Measurements from ENCODE around the gene GSTM2.
A peak's percentile ranks its signal among the peaks of the same experiment; 100 is the strongest.
"Not testable (repeated sequence)": the region's sequence is repeated elsewhere in the genome, so short reads cannot be mapped to it uniquely, and the experiment has no call there.

GSTM2 gene

GRCh38 chr1:109685399-109685798, 17.5 kb downstream of the GSTM2 start:
- not testable (repeated sequence) for DNase-seq

- not testable (repeated sequence) for DNase-seq
Measured at GRCh38 chr1:109685890-109686289, 18.0 kb downstream of the GSTM2 start.

- not testable (repeated sequence) for DNase-seq
Measured at GRCh38 chr1:109687109-109687508, 19.3 kb downstream of the GSTM2 start.

- DNase-seq: peak; percentile 76 to 92
Measured at GRCh38 chr1:109687641-109688499, 20.0 kb downstream of the GSTM2 start, which contains the start of gene GSTM1. TSS of gene GSTM1 (plus strand) at chr1:109687817. CDS start at chr1:109687874, 57 bp downstream.

GRCh38 chr1:109689844-109690405, 22.1 kb downstream of the GSTM2 start:
- DNase-seq: no peak

- peak in 1 of 2 donors; percentile 22 for DNase-seq
Measured at GRCh38 chr1:109691759-109692158, 23.9 kb downstream of the GSTM2 start.

- not testable (repeated sequence) for DNase-seq
Measured at GRCh38 chr1:109694400-109694799, 26.5 kb downstream of the GSTM2 start.

- DNase-seq: not testable (repeated sequence)
Measured at GRCh38 chr1:109695138-109695537, 27.3 kb downstream of the GSTM2 start.

- no peak for DNase-seq
Measured at GRCh38 chr1:109697066-109697465, 29.2 kb downstream of the GSTM2 start.

- not testable (repeated sequence) for DNase-seq
Measured at GRCh38 chr1:109697861-109698260, 30.0 kb downstream of the GSTM2 start.

GRCh38 chr1:109702940-109703339, 35.1 kb downstream of the GSTM2 start:
- not testable (repeated sequence) for DNase-seq

- DNase-seq: no peak
Measured at GRCh38 chr1:109704173-109704572, 36.3 kb downstream of the GSTM2 start.

GRCh38 chr1:109705411-109705810, 37.6 kb downstream of the GSTM2 start:
- no peak for DNase-seq

- not testable (repeated sequence) for DNase-seq
Measured at GRCh38 chr1:109708949-109709348, 41.1 kb downstream of the GSTM2 start.

GRCh38 chr1:109709822-109710221, 42.0 kb downstream of the GSTM2 start:
- DNase-seq: not testable (repeated sequence)

- not testable (repeated sequence) for DNase-seq
Measured at GRCh38 chr1:109711593-109712320, 43.9 kb downstream of the GSTM2 start, which contains the start of gene GSTM5. TSS of gene GSTM5 (plus strand) at chr1:109712251. CDS start at chr1:109712313, 62 bp downstream.

GRCh38 chr1:109712321-109712864, 44.5 kb downstream of the GSTM2 start:
- DNase-seq: no peak

- no peak for DNase-seq
Measured at GRCh38 chr1:109713636-109714035, 45.8 kb downstream of the GSTM2 start.

- no peak for DNase-seq
Measured at GRCh38 chr1:109714661-109715372, 47.0 kb downstream of the GSTM2 start.

GRCh38 chr1:109716121-109716520, 48.3 kb downstream of the GSTM2 start:
- no peak for DNase-seq

GRCh38 chr1:109716570-109717090, 48.8 kb downstream of the GSTM2 start:
- DNase-seq: no peak

- no peak for DNase-seq
Measured at GRCh38 chr1:109717729-109718128, 49.9 kb downstream of the GSTM2 start.

Measured in inflammatory macrophage (primary cell).